ENCODE data around the gene FAM53B.

FAM53B gene

GRCh38 chr10:124689911-124690498 lies 54.2 kb downstream of the FAM53B start:
- in situ Hi-C loops (cut with MboI; ENCODE audit: low pct_unique_long_range_greater_than_20kb, low sequenced_read_pairs, unreplicated experiment): no loop called here
- no peak for DNase-seq (ENCODE audit: low spot score)
- TF ChIP-seq CTCF (IDR thresholded peaks at IDR 0.05; ENCODE audit: extremely low read depth, insufficient read depth, missing control alignments): no peak

GRCh38 chr10:124688889-124689670 lies 55.1 kb downstream of the FAM53B start:
- peak; percentile 83 for DNase-seq (ENCODE audit: low spot score)
- in situ Hi-C loops (cut with MboI; ENCODE audit: low pct_unique_long_range_greater_than_20kb, low sequenced_read_pairs, unreplicated experiment): no loop called here
- no peak for TF ChIP-seq CTCF (IDR thresholded peaks at IDR 0.05; ENCODE audit: extremely low read depth, insufficient read depth, missing control alignments)

GRCh38 chr10:124688386-124688785 lies 55.8 kb downstream of the FAM53B start:
- DNase-seq (ENCODE audit: low spot score): no peak
- in situ Hi-C loops (cut with MboI; ENCODE audit: low pct_unique_long_range_greater_than_20kb, low sequenced_read_pairs, unreplicated experiment): no loop called here
- TF ChIP-seq CTCF (IDR thresholded peaks at IDR 0.05; ENCODE audit: extremely low read depth, insufficient read depth, missing control alignments): no peak

GRCh38 chr10:124686707-124687376 lies 57.3 kb downstream of the FAM53B start:
- in situ Hi-C loops (cut with MboI; ENCODE audit: low pct_unique_long_range_greater_than_20kb, low sequenced_read_pairs, unreplicated experiment): no loop called here
- no peak for TF ChIP-seq CTCF (IDR thresholded peaks at IDR 0.05; ENCODE audit: extremely low read depth, insufficient read depth, missing control alignments)
- no peak for DNase-seq (ENCODE audit: low spot score)

- in situ Hi-C loops (cut with MboI; ENCODE audit: low pct_unique_long_range_greater_than_20kb, low sequenced_read_pairs, unreplicated experiment): no loop called here
- no peak for TF ChIP-seq CTCF (IDR thresholded peaks at IDR 0.05; ENCODE audit: extremely low read depth, insufficient read depth, missing control alignments)
- no peak for DNase-seq (ENCODE audit: low spot score)
Measured at GRCh38 chr10:124685261-124685660, 58.9 kb downstream of the FAM53B start.

- TF ChIP-seq CTCF (IDR thresholded peaks at IDR 0.05; ENCODE audit: extremely low read depth, insufficient read depth, missing control alignments): no peak
- in situ Hi-C loops (cut with MboI; ENCODE audit: low pct_unique_long_range_greater_than_20kb, low sequenced_read_pairs, unreplicated experiment): no loop called here
- no peak for DNase-seq (ENCODE audit: low spot score)
Measured at GRCh38 chr10:124683814-124684213, 60.4 kb downstream of the FAM53B start.
